RWPE2 (cell line): ENCODE results near the gene TAF4.

Source experiments
- ATAC-seq: fragments of 200-7000 bp; cut with Tn5 transposase; 3 replicates; pipeline ENCODE4 v1.9.1; 2021; ENCODE audit warnings: low read depth
- DNase-seq: peaks from one replicate; pipeline ENCODE4 v3.0.0-alpha.2; 2020; ENCODE audit warnings: low spot score
- H3K27ac ChIP-seq: fragments of 450-650 bp; 2 replicates; pipeline ENCODE4 v1.5.1; 2017; ENCODE audit warnings: mild to moderate bottlenecking; ENCODE audit not compliant: poor library complexity, severe bottlenecking
- H3K27me3 ChIP-seq: fragments of 250-450 bp; sonication (Bioruptor Pico); 2 replicates; pipeline ENCODE4 v1.5.1; 2021; ENCODE audit warnings: mild to moderate bottlenecking, moderate library complexity; ENCODE audit not compliant: insufficient read depth, poor library complexity, severe bottlenecking
- H3K36me3 ChIP-seq: fragments of 250-450 bp; sonication (Bioruptor Pico); 2 replicates; pipeline ENCODE4 v1.5.1; 2020; ENCODE audit warnings: low read depth, mild to moderate bottlenecking, moderate library complexity
- H3K4me1 ChIP-seq: fragments of 250-450 bp; sonication (Bioruptor Pico); 2 replicates; pipeline ENCODE4 v1.5.1; 2021; ENCODE audit warnings: mild to moderate bottlenecking, moderate library complexity; ENCODE audit not compliant: insufficient read depth, poor library complexity, severe bottlenecking
- H3K4me3 ChIP-seq: fragments of 250-450 bp; sonication (Bioruptor Pico); 2 replicates; pipeline ENCODE4 v1.5.1; 2021; ENCODE audit warnings: mild to moderate bottlenecking, moderate library complexity; ENCODE audit not compliant: severe bottlenecking
- H3K9me3 ChIP-seq: fragments of 250-450 bp; sonication (Bioruptor Pico); 2 replicates; pipeline ENCODE4 v1.5.1; 2021; ENCODE audit warnings: mild to moderate bottlenecking, moderate library complexity; ENCODE audit not compliant: severe bottlenecking
- CTCF ChIP-seq: fragments of 450-650 bp; IDR thresholded peaks from one replicate; pipeline ENCODE4 v1.5.1; 2017; ENCODE audit warnings: mild to moderate bottlenecking, moderate library complexity; ENCODE audit not compliant: poor library complexity, severe bottlenecking

TAF4 gene

DNA sequence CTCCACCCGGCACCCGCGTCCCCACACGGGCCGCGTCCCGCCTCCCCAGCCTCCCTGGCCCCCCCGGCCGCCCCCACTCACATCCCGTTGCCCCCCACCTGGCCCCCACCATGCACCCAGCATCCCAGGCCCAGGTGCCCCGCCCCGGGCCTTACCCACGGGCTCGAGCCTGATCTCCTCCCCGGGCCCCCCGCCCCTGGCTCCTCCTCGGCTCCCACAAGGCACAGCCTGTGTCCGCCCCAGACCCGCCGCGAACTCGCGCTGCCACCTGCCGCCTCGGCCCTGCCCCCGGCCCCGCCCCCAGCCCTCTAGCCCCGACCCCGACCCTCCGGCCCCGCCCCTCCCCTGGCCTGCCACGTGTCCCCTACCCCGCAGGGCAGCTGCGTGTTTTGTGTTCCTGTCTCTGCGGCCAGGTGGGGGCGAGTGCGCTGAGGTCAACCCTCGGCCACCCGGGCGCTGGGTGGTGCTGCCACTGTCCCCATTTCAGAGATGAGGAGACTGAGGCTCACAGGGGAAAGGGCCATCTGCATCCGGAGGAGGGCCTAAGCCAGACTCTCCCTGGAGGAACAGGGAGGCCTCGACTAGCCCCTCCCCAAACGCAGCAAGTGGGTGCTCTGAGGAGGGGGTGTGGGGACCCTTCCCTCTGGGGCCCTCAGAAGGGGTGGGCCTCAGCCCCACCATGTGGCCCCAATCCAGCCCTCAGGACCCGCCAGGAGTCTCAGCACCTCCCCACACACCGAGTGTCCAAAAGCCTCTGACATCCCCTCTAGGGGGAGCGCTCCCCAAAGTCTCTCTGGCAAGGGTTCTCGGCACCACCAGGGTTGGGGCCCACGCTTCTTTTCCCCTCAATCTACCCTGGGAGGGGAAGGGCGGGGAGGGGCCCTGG, 99.8 kb downstream of the TAF4 start:
- Histone ChIP-seq H3K4me1 (no peaks in the 10 kb centered on the region), H3K4me3 (no peak overlapping the region), H3K9me3 (no peaks in the 10 kb centered on the region), H3K27me3 (peaks cover 38% of the 10 kb centered on the region), H3K27ac (no peak overlapping the region), H3K36me3 (no peaks in the 10 kb centered on the region)
- no peak for ATAC-seq
- no peak for TF ChIP-seq CTCF
- DNase-seq = peak; percentile 87

DNA sequence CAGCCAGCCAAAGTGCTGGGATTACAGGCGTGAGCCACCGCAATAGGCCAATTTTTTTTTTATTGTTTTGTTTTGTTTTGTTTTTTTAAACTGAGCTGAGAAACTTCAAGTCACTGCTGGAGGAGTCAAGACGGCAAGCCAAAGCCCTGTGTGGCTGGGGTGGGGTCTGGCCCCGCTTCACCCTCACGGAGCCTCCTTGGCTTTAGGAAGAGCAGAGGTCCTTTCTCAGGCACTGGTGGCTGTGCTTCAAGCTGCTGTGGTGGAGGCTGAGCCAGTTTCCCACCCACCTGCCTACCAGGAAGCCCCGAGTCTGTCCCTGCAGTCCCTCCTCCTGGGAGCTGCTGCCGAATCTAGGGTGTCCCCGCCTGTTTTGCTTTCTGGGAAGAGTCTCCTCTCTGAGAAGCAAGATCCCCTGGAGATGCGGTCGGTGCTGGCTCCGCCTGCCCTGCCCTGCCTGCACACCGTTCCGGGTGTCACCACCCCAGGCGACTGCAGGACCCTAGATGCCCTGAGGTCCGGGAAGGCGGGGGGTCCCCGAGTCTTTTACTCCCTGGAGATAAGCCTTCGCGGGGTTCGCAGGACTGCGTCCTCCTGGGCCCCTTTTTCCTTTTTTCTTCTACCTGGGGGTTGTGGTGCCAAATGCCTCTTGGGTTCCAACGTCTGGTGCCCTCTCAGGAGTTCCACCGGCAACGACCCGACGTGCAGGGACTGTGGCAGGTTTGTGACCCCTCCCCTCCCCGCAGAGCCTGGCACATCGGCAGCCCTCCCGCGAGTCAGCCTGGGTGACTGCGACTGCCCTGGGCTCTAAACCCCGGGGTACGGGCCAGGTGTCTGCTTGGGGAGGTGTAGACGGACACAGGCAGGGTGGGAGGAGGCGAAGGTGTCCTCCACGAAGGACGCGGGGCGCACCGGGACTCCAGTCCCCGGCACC, 100.7 kb downstream of the TAF4 start:
- no peak for TF ChIP-seq CTCF
- ATAC-seq (peak; percentile 48), DNase-seq (peak; percentile 85)

GRCh38 chr20:61963885-61964674, 101.6 kb downstream of the TAF4 start:
- DNase-seq = peak; percentile 55
- no peaks in the 10 kb centered on the region for H3K4me1 ChIP-seq
- no peak for TF ChIP-seq CTCF
- no peaks in the 10 kb centered on the region for H3K36me3 ChIP-seq
- no peaks in the 10 kb centered on the region for H3K9me3 ChIP-seq
- H3K27ac ChIP-seq = no peak overlapping the region
- ATAC-seq = peak; percentile 3; the same call in 2 of the 3 replicates
- no peak overlapping the region for H3K4me3 ChIP-seq
- peaks cover 45% of the 10 kb centered on the region for H3K27me3 ChIP-seq

More for the DNA sequence above, 100.7 kb downstream of the TAF4 start:
- H3K4me3 ChIP-seq = no peak overlapping the region
- peaks cover 39% of the 10 kb centered on the region for H3K27me3 ChIP-seq
- H3K9me3 ChIP-seq = no peaks in the 10 kb centered on the region
- no peaks in the 10 kb centered on the region for H3K4me1 ChIP-seq
- no peak overlapping the region for H3K27ac ChIP-seq
- no peaks in the 10 kb centered on the region for H3K36me3 ChIP-seq

GRCh38 chr20:61963149-61963548, 102.5 kb downstream of the TAF4 start:
- H3K27ac ChIP-seq = no peak overlapping the region
- no peaks in the 10 kb centered on the region for H3K36me3 ChIP-seq
- ATAC-seq (no peak), DNase-seq (peak; percentile 86)
- no peaks in the 10 kb centered on the region for H3K4me1 ChIP-seq
- no peaks in the 10 kb centered on the region for H3K9me3 ChIP-seq
- peaks cover 47% of the 10 kb centered on the region for H3K27me3 ChIP-seq
- H3K4me3 ChIP-seq = no peak overlapping the region
- no peak for TF ChIP-seq CTCF
